NCI-H446 treated with DMSO at 0.1 percent for 48 hours (cell line): ENCODE data around the gene COPS9.

Source experiments
- DNase-seq: peaks from one replicate; lab custom pipeline; 2025; lab: John Stamatoyannopoulos, UW

COPS9 gene

DNA sequence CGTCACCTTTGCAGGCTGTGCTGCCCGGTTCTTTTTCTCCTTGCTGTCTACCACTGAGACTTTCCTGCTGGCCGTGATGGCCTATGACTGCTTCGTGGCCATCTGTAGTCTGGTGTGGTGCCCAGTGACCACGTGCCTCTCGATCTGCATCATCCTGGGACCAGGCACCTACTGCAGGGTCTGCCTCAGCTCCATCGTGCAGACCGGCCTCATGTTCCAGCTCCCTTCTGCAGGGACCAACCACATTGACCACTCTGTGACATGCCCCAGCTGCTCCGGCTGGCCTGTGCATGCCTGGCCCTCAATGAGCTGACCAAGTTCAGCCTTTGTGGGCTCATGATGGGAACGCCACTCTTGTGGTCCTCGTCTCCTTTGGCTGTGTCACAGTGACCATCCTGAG, 26.7 kb downstream of the COPS9 start:
- no peak for DNase-seq

DNA sequence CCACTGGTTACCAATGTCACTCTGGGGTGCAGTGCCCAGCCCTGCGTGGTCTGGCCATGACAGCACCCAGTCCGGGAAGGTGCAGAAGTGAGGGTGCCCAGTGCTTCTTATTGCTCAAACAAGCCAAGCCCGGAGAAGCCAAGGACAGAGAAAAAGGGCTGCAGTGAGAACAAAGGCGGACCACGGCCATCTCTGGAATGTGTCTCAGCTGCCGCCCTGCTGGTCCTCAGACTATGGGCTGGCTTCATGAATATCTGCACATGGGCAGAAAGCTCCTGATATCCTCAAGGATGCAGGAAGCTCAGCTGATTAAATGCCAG, 28.7 kb downstream of the COPS9 start:
- no peak for DNase-seq

DNA sequence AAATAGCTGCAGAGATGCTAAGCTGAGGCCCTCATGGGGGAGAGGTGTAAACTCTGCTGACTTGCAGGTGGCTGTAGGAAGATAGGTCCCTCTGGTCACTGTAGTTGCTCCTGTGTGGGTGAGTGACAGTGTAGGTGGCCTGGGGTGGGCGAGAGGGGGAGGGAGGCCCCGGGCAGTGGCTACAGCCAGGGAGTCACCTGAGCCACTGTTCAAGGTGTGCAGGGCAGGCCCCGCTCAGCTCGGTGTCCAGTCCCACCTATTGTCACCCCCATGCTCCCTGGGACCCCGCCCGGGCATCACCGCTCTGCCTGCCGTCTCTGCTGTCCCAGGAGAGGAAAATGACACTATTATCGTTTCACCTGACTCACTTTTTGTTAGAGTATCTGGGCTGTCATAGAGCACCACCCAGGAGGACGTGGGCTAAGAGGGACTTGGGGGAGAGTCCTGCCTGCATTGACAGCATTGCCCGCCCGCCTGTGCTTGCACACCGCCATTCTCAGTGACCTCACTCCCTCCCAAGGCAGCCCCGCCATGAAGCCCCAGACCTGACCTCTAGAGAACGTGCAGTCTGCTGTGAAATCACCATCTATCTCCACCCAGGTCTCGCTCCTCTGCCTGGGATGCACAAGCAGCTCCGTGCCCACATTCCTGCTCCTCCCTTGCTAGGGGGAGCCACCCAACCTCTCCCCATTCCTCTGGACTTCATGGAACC, 29.2 kb downstream of the COPS9 start:
- DNase-seq: no peak

DNA sequence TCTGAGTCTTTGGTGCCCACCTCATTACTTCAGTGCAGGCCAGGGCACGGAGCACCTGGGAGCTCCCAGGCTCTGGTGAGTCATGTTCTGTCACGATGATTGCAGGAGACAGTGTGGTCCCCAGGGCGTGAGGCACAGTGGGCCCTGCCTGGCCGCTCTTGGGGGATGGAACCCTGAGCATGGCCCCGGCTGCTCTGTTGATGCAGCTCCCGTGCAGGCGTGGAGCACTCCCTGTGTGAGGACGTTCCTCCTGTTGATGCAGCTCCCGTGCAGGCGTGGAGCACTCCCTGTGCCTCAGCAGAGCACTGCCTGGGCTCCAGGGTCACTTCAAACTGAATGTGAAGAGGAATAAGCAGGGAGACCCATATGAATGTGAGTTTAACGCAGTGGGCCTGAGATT, 30.1 kb downstream of the COPS9 start:
- no peak for DNase-seq

DNA sequence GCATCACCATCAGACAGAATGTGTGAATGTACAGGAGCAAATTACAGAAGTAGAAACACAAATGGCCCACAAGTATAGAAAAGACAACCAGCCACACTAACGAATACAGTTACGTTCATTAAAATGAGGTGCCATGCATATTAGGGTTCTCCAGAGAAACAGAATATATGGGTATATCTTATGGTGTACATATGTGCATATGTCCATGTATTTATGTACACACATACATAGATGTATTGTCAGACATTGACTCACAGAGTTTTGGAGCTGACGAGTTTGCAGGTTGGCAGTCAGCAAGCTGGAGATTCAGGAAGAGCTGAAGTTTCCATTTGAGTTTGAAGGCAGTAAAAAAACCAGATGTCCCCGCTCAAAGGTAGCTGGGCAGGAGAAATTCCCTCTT, 33.0 kb downstream of the COPS9 start:
- DNase-seq: no peak

DNA sequence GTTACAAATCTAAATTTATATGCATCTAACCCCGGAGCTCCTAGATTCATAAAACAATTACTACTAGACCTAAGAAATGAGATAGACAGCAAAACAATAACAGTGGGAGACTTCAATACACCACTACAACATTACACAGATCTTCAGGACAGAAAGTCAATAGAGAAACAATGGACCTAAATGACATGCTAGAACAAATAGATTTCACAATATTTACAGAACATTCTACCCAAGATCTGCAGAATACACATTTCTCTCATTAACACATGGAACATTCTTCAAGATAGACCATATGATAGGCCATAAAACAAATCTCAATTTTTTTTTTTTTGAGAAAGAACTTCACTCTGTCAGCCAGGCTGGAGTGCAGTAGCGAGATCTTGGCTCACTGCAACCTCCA, 37.8 kb downstream of the COPS9 start:
- no peak for DNase-seq

DNA sequence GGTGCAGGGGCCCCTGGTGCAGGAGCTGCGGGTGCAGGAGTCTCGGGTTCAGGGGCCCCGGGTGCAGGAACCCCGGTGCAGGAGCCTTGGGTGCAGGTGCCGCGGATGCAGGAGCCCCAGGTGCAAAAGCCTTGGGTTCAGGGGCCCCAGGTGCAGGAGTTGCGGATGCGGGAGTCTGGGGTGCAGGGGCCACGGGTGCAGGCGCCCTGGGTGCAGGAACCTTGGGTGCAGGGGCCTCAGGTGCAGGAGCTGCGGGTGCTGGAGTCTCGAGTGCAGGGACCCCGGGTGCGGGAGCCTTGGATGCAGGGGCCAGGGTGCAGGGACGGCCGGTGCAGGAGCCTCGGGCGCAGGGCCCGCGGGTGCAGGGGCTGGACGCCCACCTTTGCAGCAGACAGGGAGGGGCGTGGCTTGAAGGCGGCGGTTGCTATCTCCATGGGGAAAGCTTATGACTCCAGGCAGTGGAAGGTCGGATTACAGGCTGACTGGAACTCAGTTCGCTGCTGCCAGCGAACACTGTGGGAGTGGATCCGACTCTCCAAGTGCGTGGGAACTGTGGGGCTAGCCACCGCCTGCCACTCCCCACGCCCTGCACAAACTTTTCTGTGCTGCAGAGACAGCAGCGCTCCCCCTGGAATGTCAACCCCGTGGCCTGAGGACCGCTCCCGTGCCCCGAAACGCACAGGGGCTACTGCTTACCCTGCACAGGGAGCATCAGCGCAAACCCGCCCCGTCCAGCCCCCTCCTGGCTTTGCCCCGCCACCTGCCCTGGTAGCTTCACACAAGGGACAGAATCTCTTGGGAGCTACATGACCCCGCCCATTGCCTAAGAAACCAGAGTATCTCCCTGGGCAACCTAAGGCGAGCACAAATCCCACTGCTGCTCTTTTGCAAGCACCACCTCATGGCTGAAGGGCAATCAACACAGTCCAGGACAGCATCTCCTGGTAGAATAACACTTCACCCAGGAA, 40.3 kb downstream of the COPS9 start:
- no peak for DNase-seq

DNA sequence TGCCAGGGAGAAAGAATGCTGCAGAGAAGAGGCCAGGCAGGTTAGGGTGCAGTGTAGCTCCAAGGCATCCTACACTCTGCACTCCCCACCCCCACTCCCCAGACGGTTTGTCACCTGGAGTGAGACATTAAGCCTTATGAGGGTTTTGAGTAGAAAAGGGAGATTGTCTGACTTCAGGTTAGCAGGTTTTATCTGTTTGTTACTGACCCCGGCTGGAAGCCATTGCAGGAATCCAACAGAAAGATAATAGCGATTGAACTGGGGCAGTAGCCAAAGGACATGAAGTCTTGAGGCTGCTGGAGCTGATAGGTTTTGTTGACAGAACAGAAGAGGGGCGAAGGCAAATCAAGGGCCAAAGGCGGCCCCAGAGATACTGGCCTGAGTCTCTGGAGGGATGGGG, 46.8 kb downstream of the COPS9 start:
- no peak for DNase-seq

DNA sequence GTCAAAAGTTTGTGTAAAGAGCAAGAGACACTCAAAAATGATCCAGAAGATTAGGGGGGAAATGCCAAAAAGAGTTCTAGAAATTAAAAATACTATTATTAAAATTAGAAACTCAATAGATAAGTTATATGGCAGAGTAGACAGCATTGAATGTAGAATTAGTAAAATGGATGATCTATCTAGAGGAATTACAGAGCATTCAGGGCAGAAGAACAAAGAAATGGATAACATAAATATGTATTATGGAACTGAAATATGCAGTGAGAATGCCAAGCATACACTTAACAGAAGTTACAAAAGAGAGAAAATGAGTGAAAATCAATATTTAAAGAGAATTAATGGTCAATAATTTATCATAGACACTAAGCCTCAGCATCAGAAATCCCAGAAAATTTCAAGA, 49.5 kb downstream of the COPS9 start:
- no peak for DNase-seq
